OCI-LY1 (cell line): Measurements from ENCODE around the gene SNX7.

Experiments used
- H2AFZ ChIP-seq: fragments of 200-600 bp; sonication (generic), shearing (Covaris generic); 2 replicates; pipeline ENCODE4 v1.6.0; 2014; ENCODE audit warnings: antibody characterized with exemption, mild to moderate bottlenecking, low read length
- H3F3A ChIP-seq: fragments of 200-600 bp; sonication (generic), shearing (Covaris generic); 2 replicates; pipeline ENCODE4 v1.6.0; 2014; ENCODE audit warnings: mild to moderate bottlenecking, antibody characterized with exemption, low read length, moderate library complexity; ENCODE audit not compliant: insufficient read depth
- H3K27ac ChIP-seq: fragments of 200-600 bp; sonication (generic); 2 replicates; pipeline ENCODE4 v1.5.1; 2014; ENCODE audit warnings: low read length, mixed run types, mild to moderate bottlenecking, low read depth; ENCODE audit not compliant: poor library complexity, severe bottlenecking
- H3K27me3 ChIP-seq: fragments of 200-600 bp; sonication (generic); 2 replicates; pipeline ENCODE4 v1.6.0; 2014; ENCODE audit warnings: antibody characterized with exemption, mild to moderate bottlenecking, low read length, moderate library complexity; ENCODE audit not compliant: insufficient read depth
- H3K36me3 ChIP-seq: fragments of 200-600 bp; sonication (generic); 2 replicates; pipeline ENCODE4 v1.6.1; 2014; ENCODE audit warnings: mild to moderate bottlenecking, antibody characterized with exemption, low read length, moderate library complexity, mixed read lengths; ENCODE audit not compliant: insufficient read depth
- H3K4me1 ChIP-seq: fragments of 200-600 bp; sonication (generic); 2 replicates; pipeline ENCODE4 v1.5.1; 2014; ENCODE audit warnings: mild to moderate bottlenecking, low read length, moderate library complexity; ENCODE audit not compliant: insufficient read depth, severe bottlenecking
- H3K4me2 ChIP-seq: fragments of 200-600 bp; sonication (generic), shearing (Covaris generic); 2 replicates; pipeline ENCODE4 v1.6.1; 2014; ENCODE audit warnings: low read length
- H3K4me3 ChIP-seq: fragments of 200-600 bp; sonication (generic); 2 replicates; pipeline ENCODE4 v1.5.1; 2014; ENCODE audit warnings: low read length, low read depth, mild to moderate bottlenecking, mixed read lengths; ENCODE audit not compliant: poor library complexity, severe bottlenecking
- H3K79me2 ChIP-seq: fragments of 200-600 bp; shearing (Covaris generic); 2 replicates; pipeline ENCODE4 v1.6.1; 2016; ENCODE audit warnings: mixed run types, low read length, mixed read lengths; ENCODE audit not compliant: insufficient read depth
- H3K9ac ChIP-seq: fragments of 200-600 bp; sonication (generic), shearing (Covaris generic); 2 replicates; pipeline ENCODE4 v1.6.1; 2014; ENCODE audit warnings: mild to moderate bottlenecking, low read length, mixed read lengths
- H3K9me2 ChIP-seq: fragments of 200-600 bp; sonication (generic), shearing (Covaris generic); 2 replicates; pipeline ENCODE4 v1.6.1; 2014; ENCODE audit warnings: low read depth, mild to moderate bottlenecking, low read length, mixed read lengths
- H3K9me3 ChIP-seq: fragments of 200-600 bp; shearing (Covaris generic); 2 replicates; pipeline ENCODE4 v1.6.1; 2014; ENCODE audit warnings: low read length, mixed read lengths
- H4K20me1 ChIP-seq: fragments of 200-600 bp; sonication (generic), shearing (Covaris generic); 2 replicates; pipeline ENCODE4 v1.6.0; 2016; ENCODE audit warnings: mild to moderate bottlenecking, low read length; ENCODE audit not compliant: insufficient read depth
- CTCF ChIP-seq: fragments of 200-600 bp; sonication (generic), shearing (Covaris generic); IDR thresholded peaks from 2 replicates; pipeline ENCODE4 v1.5.1; 2017; ENCODE audit warnings: mild to moderate bottlenecking, antibody characterized with exemption, low read length, moderate library complexity, mixed read lengths
- EZH2 ChIP-seq: fragments of 200-600 bp; sonication (generic), shearing (Covaris generic); IDR thresholded peaks from 2 replicates; pipeline ENCODE4 v1.8.0; 2017; ENCODE audit warnings: borderline replicate concordance, mixed run types, mild to moderate bottlenecking, antibody characterized with exemption, low read length, moderate library complexity, mixed read lengths

Gene SNX7

GRCh38 chr1:98797506-98797905 is 136.0 kb downstream of the SNX7 start:
- H3K79me2 ChIP-seq: no peaks in the 10 kb centered on the region
- H3K9ac ChIP-seq: no peak overlapping the region
- TF ChIP-seq EZH2: no peak
- no peak for TF ChIP-seq CTCF
- H3F3A ChIP-seq: no peaks in the 10 kb centered on the region
- H3K9me2 ChIP-seq: no peaks in the 10 kb centered on the region
- H3K27ac ChIP-seq: no peak overlapping the region
- H2AFZ ChIP-seq: no peak overlapping the region
- no peaks in the 10 kb centered on the region for H3K36me3 ChIP-seq
- no peaks in the 10 kb centered on the region for H3K9me3 ChIP-seq
- H4K20me1 ChIP-seq: no peaks in the 10 kb centered on the region
- H3K4me3 ChIP-seq: no peak overlapping the region
- H3K27me3 ChIP-seq: no peaks in the 10 kb centered on the region
- no peak overlapping the region for H3K4me2 ChIP-seq
- H3K4me1 ChIP-seq: no peaks in the 10 kb centered on the region
